ENCODE results near the gene RABGAP1L. TPM values are rescaled to one million over a fixed set of nuclear protein-coding genes. Genes with fewer than 3 reads are reported as not detected.

The RABGAP1L gene
- total and polyA plus RNA-seq, 2 of the 4 experiments (the other 2 are of a cell fraction) = 7.9 to 26.7 TPM

DNA sequence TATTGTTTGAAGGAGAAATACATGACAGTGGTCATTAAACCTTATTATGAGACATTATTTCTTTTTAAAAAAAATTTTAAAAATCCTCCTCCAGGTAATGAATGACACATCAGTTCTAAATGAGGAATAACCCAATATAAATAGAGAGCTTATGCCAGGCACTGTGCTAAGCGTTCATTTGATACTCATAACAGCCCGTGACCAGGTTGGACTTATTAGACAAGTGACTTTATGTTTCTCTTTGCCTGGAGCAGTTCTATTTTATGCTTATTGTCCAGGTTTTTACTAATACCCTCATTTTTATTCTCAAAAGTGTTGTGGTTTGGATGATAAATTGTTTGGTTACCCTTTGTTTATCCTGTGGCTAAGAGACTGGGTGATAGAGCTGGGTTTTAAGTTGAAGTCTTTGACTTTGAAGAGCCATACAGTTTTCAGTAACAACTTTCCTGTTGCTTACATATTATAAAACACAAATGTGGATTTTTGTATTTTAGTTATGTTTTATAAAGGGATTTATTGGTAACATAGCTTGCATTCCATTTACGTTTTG lies 84.2 kb downstream of the RABGAP1L start:
- Histone ChIP-seq H3K36me3 (ENCODE audit: control insufficient read depth, insufficient read depth, low read length) (0 out of 2 replicates have a peak, but pooled peaks cover 2% of the 10 kb centered on the region), H2BK20ac (ENCODE audit: low read depth, low read length) (no peak overlapping the region), H3K14ac (replicated peaks; ENCODE audit: low read depth, low read length) (no peak overlapping the region), H2AK9ac (replicated peaks; ENCODE audit: low read depth, low read length, poor library complexity) (no peak overlapping the region), H3K23ac (ENCODE audit: low read depth, low read length) (no peak overlapping the region), H3K4me2 (ENCODE audit: low read depth, low read length) (no peak overlapping the region), H4K8ac (ENCODE audit: low read depth in 2 of 2, low read length in 2 of 2) (no peak overlapping the region), H3K4me1 (ENCODE audit: control insufficient read depth, insufficient read depth, low read length) (no peaks in the 10 kb centered on the region), H3K9me1 (ENCODE audit: insufficient read depth, low read length) (no peaks in the 10 kb centered on the region; the same call in 1 of the 2 replicates), H3K27ac (ENCODE audit: insufficient read depth, low read length) (no peak overlapping the region), H2AK5ac (ENCODE audit: low read depth, low read length) (no peak overlapping the region), H4K20me1 (ENCODE audit: insufficient read depth, low read length) (no peaks in the 10 kb centered on the region), H2BK120ac (ENCODE audit: low read depth, low read length) (no peak overlapping the region), H3K79me1 (ENCODE audit: low read depth in 1 of 2, low read length in 2 of 2) (no peaks in the 10 kb centered on the region), H2AFZ (replicated peaks; ENCODE audit: low read length, poor library complexity) (no peak overlapping the region), H4K5ac (ENCODE audit: low read depth, low read length) (no peak overlapping the region), H2BK15ac (ENCODE audit: low read depth, low read length) (no peak overlapping the region), H3K9me3 (ENCODE audit: control insufficient read depth, insufficient read depth, low read length) (no peaks in the 10 kb centered on the region), H3K4ac (ENCODE audit: low read depth, low read length) (no peak overlapping the region), H3K27me3 (ENCODE audit: control insufficient read depth, insufficient read depth, low read length) (no peaks in the 10 kb centered on the region), H2BK5ac (ENCODE audit: low read depth, low read length, poor library complexity, severe bottlenecking) (no peak overlapping the region), H3K18ac (ENCODE audit: low read depth, low read length) (no peak overlapping the region), H3K4me3 (ENCODE audit: insufficient read depth, low read depth, low read length) (no peak overlapping the region), H3K9ac (ENCODE audit: low read depth, low read length) (no peak overlapping the region), H4K91ac (ENCODE audit: insufficient read depth, low read depth, low read length) (no peak overlapping the region), H3K56ac (ENCODE audit: extremely low read depth, insufficient read depth, low read length) (no peak overlapping the region)
- dilution Hi-C loops (cut with HindIII; ENCODE audit: low sequenced_read_pairs, unreplicated experiment) (no loop called here), intact Hi-C loops (cut with micrococcal nuclease) (no loop called here), in situ Hi-C loops (cut with MboI; ENCODE audit: low sequenced_read_pairs) (no loop called here)
- no CpG with 5 or more reads among the region's 3 CpGs for WGBS, 2 experiments (ENCODE audit: extremely low coverage in 2 of 2, insufficient read length in 1 of 2)
- ChIA-PET POLR2A (ENCODE audit: unreplicated experiment) (no interaction called here), CTCF (interaction anchor here (0.8 kb wide), 1 partner anchor 19 kb away, joined by 3 read pairs; no protein-coding TSS in a partner anchor)
- no peak for TF ChIP-seq CHD1 (IDR thresholded peaks at IDR 0.05; ENCODE audit: low read depth, low read length)
- ATAC-seq (ENCODE audit: low read depth) (no peak), DNase-seq (peak; percentile 12)
- BruUV-seq (replicated peaks) = no TSS peak
